Renal cortical epithelial cell (primary cell): ENCODE results near the gene DBP. TPM values are rescaled to one million over a fixed set of nuclear protein-coding genes. Genes with fewer than 3 reads are reported as not detected.

Source experiments
- DNase-seq: peaks from one replicate; pipeline ENCODE4 v3.0.0-alpha.2; 2011; ENCODE audit warnings: low read depth
- total RNA-seq: library from RNA; depleted of rRNA; stranded (reverse); fragments of >200 nt; gene quantifications from 2 replicates; pipeline ENCODE4 v1.2.3, GENCODE V29; 2014

The DBP gene
- total RNA-seq, 1 donor from 2014 or later = 2.3 TPM

GRCh38 chr19:48627865-48628314, 9.3 kb downstream of the DBP start:
- DNase-seq = no peak

DNA sequence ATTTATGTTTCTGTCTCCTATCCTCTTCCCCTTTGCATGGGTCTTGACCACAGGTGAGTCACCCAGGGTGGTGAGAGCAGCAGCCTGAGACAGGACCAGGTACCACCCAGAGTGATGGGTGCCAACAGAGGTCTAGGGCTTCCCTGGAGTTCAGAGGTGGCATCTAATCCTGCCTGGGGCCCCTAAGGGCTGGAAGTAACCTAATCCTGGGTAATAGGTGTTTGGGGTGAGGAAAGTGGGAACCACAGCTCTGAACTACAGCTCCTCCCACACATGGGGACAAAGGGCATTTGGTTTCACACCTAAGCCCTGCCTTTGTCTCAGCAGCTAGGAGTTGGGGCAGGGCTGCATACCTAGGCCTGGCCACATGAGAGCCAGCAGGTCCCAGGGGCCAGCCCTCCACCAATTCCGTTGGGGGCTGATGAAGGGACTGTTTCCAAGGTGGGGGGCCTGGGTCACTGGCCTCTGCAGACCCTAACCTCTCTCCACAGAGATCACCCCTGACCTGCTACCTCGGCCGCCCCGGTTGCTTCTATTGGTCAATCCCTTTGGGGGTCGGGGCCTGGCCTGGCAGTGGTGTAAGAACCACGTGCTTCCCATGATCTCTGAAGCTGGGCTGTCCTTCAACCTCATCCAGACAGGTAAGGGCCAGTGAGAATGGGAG, 9.8 kb downstream of the DBP start:
- DNase-seq = peak; percentile 74

GRCh38 chr19:48625891-48626327, 11.3 kb downstream of the DBP start:
- no peak for DNase-seq

- no peak for DNase-seq
Measured at GRCh38 chr19:48624791-48625723, 12.1 kb downstream of the DBP start.

- DNase-seq = peak; percentile 87
Measured at GRCh38 chr19:48624067-48624594, 13.0 kb downstream of the DBP start.

DNA sequence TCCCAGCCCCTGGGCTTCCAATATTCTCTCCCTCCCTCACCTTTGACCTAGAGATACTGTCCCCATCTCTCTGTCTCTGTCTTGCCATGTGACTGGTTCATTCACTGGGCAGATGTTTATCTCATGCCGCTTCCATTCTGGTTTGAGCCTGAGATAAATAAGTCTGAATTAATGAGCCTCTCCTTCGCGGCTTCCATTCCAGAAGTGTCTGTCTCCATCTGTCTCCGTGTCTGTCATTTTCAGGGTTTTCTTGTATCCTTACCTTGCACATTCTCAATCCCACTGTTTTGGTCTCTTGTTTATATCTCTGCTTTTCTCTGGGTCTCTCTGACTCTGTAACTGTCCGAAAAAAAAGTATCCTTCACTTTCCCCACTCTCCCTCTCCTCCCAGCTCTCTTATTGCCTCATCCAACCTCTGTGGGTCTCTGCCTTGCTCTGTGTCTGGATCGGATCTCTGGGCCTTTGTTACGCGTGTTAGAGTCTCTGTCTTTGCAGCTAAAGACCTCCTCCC, 13.6 kb downstream of the DBP start:
- DNase-seq = no peak

GRCh38 chr19:48619692-48620585, 17.2 kb downstream of the DBP start:
- no peak for DNase-seq

- DNase-seq = peak; percentile 99
Measured at GRCh38 chr19:48618916-48619691, 18.1 kb downstream of the DBP start, which contains the start of the genes RPL18 and SPHK2. Gene RPL18, minus strand, starts transcription at chr19:48619178. Its CDS starts 35 bp downstream, at chr19:48619143. Gene SPHK2, plus strand, starts transcription at chr19:48619506. Its CDS starts 1,009 bp downstream, at chr19:48620515.

DNA sequence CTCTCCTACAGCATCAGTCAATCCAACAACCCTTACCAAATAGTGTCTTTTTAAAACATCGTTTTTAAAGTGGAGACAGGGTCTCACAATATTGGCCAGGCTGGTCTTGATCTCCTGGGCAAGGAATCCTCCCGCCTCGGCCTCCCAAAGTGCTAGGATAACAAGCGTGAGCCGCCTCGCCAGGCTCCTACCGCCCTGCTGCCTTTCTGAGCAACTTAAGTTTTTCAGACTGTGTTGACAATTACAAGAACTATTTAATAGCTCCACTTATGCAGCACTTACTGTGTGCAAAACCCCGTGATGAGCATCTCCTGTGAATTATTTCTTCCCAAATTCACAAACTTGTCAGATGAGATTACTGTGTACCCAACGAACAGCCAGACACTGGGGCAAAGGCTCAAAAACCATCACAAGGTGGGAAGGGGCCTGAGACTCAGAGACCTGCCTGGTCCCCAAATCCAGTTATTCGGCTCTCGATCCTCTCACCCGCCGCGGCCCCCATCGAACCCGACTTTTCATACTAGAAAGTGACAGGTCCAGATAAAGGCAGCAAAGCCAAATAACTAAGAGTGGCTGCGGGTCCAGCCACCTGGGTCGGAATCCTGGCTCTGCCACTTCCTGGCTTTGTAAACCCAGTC, 18.8 kb downstream of the DBP start:
- DNase-seq = no peak

DNA sequence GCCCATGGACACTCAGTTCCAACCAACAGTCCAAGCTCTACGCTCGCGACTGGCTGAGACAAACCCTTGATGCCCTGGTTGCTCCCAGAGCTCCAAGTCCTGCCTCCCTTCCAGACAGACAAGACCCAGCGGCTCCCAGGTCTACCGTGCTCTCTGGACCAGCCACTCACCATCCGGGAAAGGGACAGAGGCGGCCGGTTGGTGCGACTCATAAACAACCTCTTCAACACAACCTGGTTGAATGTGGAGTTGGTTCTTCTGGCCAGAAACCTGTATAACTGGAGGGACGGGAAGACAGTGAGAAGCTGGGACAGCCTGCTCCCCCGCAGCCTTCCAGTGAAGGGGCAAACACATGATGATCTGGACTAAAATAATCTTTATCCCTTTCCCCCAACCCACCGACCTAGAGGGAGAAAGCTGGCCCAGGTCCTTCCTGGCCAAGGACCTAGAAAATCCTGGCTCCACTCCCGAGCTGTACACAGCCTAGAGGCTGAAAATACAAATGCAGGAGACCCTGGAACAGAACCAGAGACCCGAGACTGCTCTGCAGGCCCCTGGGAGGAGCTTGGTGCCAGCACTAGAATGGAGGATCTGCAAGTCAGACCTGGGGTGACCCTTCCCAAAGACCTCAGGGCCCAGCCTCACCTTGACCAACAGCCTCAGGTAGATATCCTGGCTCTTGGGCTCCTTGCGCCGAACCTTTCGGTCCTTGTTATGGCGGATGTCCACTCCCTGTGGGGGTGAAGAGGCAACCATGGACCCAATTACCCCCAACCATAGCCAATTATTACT, 19.8 kb downstream of the DBP start:
- DNase-seq = no peak

DNA sequence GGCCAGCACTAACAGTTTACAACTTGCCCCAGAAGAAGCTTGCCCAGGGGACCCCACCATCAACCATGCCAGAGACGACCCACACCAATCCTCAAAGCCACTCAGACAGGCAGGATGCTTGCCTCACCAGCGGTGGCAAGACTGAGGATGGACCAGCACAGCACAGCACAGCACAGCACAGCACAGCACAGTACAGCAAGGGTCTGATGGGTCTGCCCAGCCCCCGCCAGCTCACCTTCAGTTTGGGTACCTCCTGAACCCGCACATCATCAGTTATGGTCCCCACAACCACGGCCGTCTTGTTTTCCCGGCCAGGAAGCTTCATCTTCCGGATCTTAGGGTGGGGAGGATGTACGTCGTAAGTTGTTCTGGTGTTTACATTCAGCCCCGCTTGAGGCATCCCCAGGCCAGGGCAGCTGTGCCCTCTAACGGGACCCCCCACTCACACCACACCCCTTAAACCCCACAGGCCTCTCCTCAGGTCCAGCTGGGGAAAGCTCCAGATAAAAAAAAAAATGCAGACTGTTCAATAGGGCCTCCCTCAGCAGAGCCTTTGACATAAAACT, 20.6 kb downstream of the DBP start:
- no peak for DNase-seq

GRCh38 chr19:48616041-48616436, 21.1 kb downstream of the DBP start:
- no peak for DNase-seq

DNA sequence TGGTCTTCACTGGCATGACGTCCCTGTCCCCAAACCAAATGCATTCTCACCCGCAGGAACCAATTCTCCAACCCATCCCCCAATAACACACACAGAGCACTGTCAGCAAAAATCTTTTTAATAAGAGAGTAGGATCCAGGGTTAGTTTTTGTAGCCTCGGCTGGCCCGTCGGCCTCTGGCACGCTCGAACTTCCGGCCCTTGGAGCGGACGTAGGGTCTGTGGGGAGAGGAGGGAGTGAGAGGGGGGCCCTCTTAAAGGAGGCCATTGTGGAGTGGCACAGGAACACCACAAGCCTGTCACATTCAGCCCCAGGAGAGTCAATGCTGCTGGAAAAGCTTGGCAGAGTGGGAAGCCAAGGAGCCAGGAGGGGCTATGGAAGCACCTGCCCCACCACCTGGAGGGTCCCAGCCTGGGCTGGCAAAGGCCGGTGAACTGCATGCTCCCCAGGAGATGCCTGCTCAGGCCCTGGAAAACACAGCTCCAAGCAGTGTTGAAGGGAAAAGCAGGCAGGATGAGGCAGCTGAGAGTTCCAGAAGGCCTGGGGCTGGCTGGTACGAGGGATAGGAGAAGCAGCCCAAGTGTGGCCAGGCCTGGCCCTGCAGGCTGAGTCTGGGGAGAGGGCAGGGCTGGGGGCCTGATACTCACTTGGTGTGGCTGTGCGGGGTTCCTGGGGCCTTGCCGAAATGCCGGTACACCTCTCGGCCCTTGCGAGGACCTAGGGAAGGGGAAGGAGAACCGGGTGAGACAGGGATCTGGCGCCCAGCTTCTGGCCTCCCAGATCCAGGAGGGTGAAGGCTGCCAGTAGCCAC, 21.7 kb downstream of the DBP start:
- DNase-seq = no peak

- no peak for DNase-seq
Measured at GRCh38 chr19:48614436-48615230, 22.5 kb downstream of the DBP start, which contains the start of gene FAM83E. Gene FAM83E, minus strand, starts transcription at chr19:48615076. Its CDS starts 1,704 bp downstream, at chr19:48613372.

DNA sequence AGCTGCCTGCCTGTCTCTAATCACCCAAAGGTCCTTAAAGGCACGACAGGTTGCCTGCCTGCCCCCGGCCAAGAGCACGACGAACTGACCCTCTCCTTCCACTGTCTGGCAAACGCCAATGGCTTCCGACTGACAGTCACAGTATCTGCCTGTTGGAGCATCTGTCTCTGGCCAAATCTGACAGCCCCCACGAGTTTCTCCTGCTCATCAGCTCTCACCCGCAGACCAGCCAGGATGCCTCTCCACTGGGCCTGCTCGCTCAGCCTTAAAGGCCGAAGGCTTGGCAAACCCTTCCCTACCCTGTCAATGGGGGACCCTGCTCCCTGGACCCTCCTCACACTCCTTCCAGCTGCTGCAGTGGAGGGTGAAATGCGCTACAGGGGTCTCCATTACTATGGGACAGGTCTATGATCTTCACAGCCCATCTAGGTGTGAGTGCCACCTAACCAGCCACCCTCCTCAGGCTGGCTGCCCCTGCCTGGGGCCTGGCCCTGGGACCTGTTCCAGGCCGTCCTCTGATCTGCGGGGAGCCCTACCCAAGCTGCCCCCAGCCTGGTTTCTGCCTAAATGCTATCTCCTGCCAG, 23.2 kb downstream of the DBP start:
- no peak for DNase-seq

DNA sequence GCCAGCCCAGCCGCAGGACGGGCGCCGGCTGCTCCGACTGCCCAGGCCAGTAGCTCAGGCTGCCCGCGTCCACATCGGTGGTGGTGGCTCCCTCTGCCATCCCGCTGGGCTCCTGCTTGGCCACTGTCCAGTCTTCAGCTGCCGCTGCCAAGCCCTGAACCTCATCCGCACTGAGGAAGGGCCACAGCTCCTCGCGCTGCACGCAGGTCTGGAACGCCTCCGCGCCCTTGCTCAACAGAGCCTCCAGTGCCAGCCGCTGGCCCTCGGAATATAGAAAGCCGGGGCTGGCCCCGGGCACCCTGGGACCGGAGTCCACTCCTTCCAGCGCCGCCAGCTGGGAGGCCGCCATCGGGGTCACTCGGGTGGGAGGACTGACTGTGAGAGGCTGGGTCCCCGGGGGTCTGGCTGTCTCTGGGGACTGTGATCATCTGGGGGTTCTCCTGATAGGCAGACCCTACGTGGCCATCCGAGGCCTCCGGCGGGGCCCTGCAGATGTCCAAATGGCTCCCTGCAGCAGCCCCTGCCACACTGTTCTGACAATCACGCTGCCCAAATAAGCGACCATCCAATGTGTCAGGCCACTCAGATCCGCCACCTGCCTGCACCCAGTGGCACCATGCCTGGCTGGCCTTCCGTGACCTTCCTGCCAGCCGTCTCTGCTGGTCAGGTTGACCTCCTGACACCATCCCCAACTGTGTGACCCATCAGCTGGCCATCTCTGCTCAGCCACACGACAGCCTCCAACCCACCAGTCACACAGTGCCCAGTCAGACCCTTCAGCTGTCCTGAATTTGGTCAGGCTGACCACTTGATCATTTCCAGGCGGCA, 23.9 kb downstream of the DBP start:
- no peak for DNase-seq
